Activated T-helper 2 cell treated with anti-CD3 and anti-CD28 coated beads, Interferon-gamma antibody, Interleukin-2, Interleukin-4, amounts not matched to agents 10 μg/mL and 5 μg/mL and 100 μg/mL, durations not matched to agents 14 hours and 24 hours and 36 hours (primary cell): Measurements from ENCODE around the gene ADAR. TPM values are rescaled to one million over a fixed set of nuclear protein-coding genes. Genes with fewer than 3 reads are reported as not detected.

Source experiments
- DNase-seq: peaks from one replicate; pipeline ENCODE4 v3.0.0; 2021; ENCODE audit warnings: low spot score
- H3K27ac Mint-ChIP-seq: one replicate; pipeline ENCODE4 v1.8.0; 2021; ENCODE audit warnings: mixed read lengths
- H3K27me3 Mint-ChIP-seq: one replicate; pipeline ENCODE4 v1.8.0; 2021; ENCODE audit warnings: low read depth, mixed read lengths
- H3K36me3 Mint-ChIP-seq: one replicate; pipeline ENCODE4 v1.8.0; 2021; ENCODE audit warnings: low read depth, mixed read lengths
- H3K4me1 Mint-ChIP-seq: one replicate; pipeline ENCODE4 v1.8.0; 2021; ENCODE audit warnings: low read depth, mixed read lengths
- H3K4me3 Mint-ChIP-seq: one replicate; pipeline ENCODE4 v1.8.0; 2021; ENCODE audit warnings: low read depth, mild to moderate bottlenecking, moderate library complexity, mixed read lengths
- H3K9me3 Mint-ChIP-seq: one replicate; pipeline ENCODE4 v1.8.0; 2021; ENCODE audit warnings: mixed read lengths
- intact Hi-C: fragments of 100-400 bp; cut with micrococcal nuclease; formaldehyde crosslinking; loops from one replicate; pipeline ENCODE4 v1.15.1; 2023
- total RNA-seq: library from RNA; stranded (reverse); gene quantifications from 2 replicates; pipeline ENCODE4 v1.2.3, GENCODE V29; 2022

ADAR gene
- total RNA-seq, 1 donor from 2014 or later, result 267 TPM

GRCh38 chr1:154557939-154558719 is 49.9 kb downstream of the ADAR start, which contains the start of gene UBE2Q1:
UBE2Q1 (minus strand) TSS chr1:154558662; CDS start chr1:154558553, 109 bp downstream.
- no peaks in the 10 kb centered on the region for H3K27me3 Mint-ChIP-seq
- peaks cover 22% of the 10 kb centered on the region for H3K4me1 Mint-ChIP-seq
- H3K36me3 Mint-ChIP-seq, result peaks cover 42% of the 10 kb centered on the region
- peak within 1 kb of the TSS; percentile 87 for H3K27ac Mint-ChIP-seq
- peak within 1 kb of the TSS; percentile 90 for H3K4me3 Mint-ChIP-seq
- intact Hi-C loops, result loop anchor here (1.0 to 5.0 kb wide), 11 partner anchors 104 to 504 kb away; partner anchors contain the start of genes ATP8B2, CKS1B, EFNA4 and PBXIP1
- no peaks in the 10 kb centered on the region for H3K9me3 Mint-ChIP-seq
- peak; percentile 22 for DNase-seq

- peaks cover 22% of the 10 kb centered on the region for H3K4me1 Mint-ChIP-seq
- intact Hi-C loops, result loop anchor here (5.0 kb wide), 7 partner anchors 105 to 505 kb away; partner anchors contain the start of genes ATP8B2, EFNA4, PBXIP1 and UBAP2L
- no peak for DNase-seq
- H3K9me3 Mint-ChIP-seq, result no peaks in the 10 kb centered on the region
- H3K27ac Mint-ChIP-seq, result peak overlapping the region; percentile 87
- H3K27me3 Mint-ChIP-seq, result no peaks in the 10 kb centered on the region
- peak overlapping the region; percentile 90 for H3K4me3 Mint-ChIP-seq
- peaks cover 49% of the 10 kb centered on the region for H3K36me3 Mint-ChIP-seq
These were observed 50.6 kb downstream of the ADAR start for GRCh38 chr1:154557248-154557938.

GRCh38 chr1:154556422-154556821 is 51.6 kb downstream of the ADAR start:
- intact Hi-C loops, result loop anchor here (5.0 kb wide), 7 partner anchors 106 to 506 kb away; partner anchors contain the start of genes ATP8B2, EFNA4, PBXIP1 and UBAP2L
- Mint-ChIP-seq H3K27ac (no peak overlapping the region), H3K4me3 (peak overlapping the region; percentile 1), H3K4me1 (peaks cover 22% of the 10 kb centered on the region), H3K9me3 (no peaks in the 10 kb centered on the region), H3K36me3 (peaks cover 59% of the 10 kb centered on the region), H3K27me3 (no peaks in the 10 kb centered on the region)
- no peak for DNase-seq

- no peaks in the 10 kb centered on the region for H3K27me3 Mint-ChIP-seq
- no peaks in the 10 kb centered on the region for H3K9me3 Mint-ChIP-seq
- no peak overlapping the region for H3K27ac Mint-ChIP-seq
- H3K36me3 Mint-ChIP-seq, result peaks cover 86% of the 10 kb centered on the region
- intact Hi-C loops, result no loop called here
- H3K4me3 Mint-ChIP-seq, result no peak overlapping the region
- peaks cover 30% of the 10 kb centered on the region for H3K4me1 Mint-ChIP-seq
- no peak for DNase-seq
These were observed 54.6 kb downstream of the ADAR start for GRCh38 chr1:154553056-154554030.

GRCh38 chr1:154552036-154552435 is 56.0 kb downstream of the ADAR start:
- H3K4me1 Mint-ChIP-seq, result peaks cover 22% of the 10 kb centered on the region
- intact Hi-C loops, result no loop called here
- no peak for DNase-seq
- H3K4me3 Mint-ChIP-seq, result no peak overlapping the region
- H3K9me3 Mint-ChIP-seq, result no peaks in the 10 kb centered on the region
- no peaks in the 10 kb centered on the region for H3K27me3 Mint-ChIP-seq
- H3K27ac Mint-ChIP-seq, result no peak overlapping the region
- peaks cover 76% of the 10 kb centered on the region for H3K36me3 Mint-ChIP-seq

GRCh38 chr1:154551474-154551873 is 56.5 kb downstream of the ADAR start:
- intact Hi-C loops, result no loop called here
- Mint-ChIP-seq H3K4me1 (peaks cover 17% of the 10 kb centered on the region), H3K4me3 (no peak overlapping the region), H3K27ac (no peak overlapping the region), H3K36me3 (peaks cover 76% of the 10 kb centered on the region), H3K27me3 (no peaks in the 10 kb centered on the region), H3K9me3 (no peaks in the 10 kb centered on the region)
- no peak for DNase-seq

GRCh38 chr1:154550657-154551056 is 57.3 kb downstream of the ADAR start:
- no peak for DNase-seq
- H3K36me3 Mint-ChIP-seq, result peaks cover 67% of the 10 kb centered on the region
- peaks cover 9% of the 10 kb centered on the region for H3K4me1 Mint-ChIP-seq
- no peaks in the 10 kb centered on the region for H3K27me3 Mint-ChIP-seq
- H3K9me3 Mint-ChIP-seq, result no peaks in the 10 kb centered on the region
- no peak overlapping the region for H3K4me3 Mint-ChIP-seq
- no peak overlapping the region for H3K27ac Mint-ChIP-seq
- intact Hi-C loops, result no loop called here

- Mint-ChIP-seq H3K9me3 (no peaks in the 10 kb centered on the region), H3K4me1 (peaks cover 8% of the 10 kb centered on the region), H3K27me3 (no peaks in the 10 kb centered on the region), H3K27ac (no peak overlapping the region), H3K36me3 (peaks cover 62% of the 10 kb centered on the region), H3K4me3 (no peak overlapping the region)
- no peak for DNase-seq
- intact Hi-C loops, result no loop called here
These were observed 57.9 kb downstream of the ADAR start for GRCh38 chr1:154550070-154550469.

GRCh38 chr1:154549202-154549770 is 58.7 kb downstream of the ADAR start:
- intact Hi-C loops, result no loop called here
- Mint-ChIP-seq H3K36me3 (peaks cover 54% of the 10 kb centered on the region), H3K4me1 (peaks cover 8% of the 10 kb centered on the region), H3K27me3 (no peaks in the 10 kb centered on the region), H3K9me3 (no peaks in the 10 kb centered on the region), H3K4me3 (no peak overlapping the region), H3K27ac (no peak overlapping the region)
- no peak for DNase-seq

GRCh38 chr1:154548028-154548427 is 60.0 kb downstream of the ADAR start:
- intact Hi-C loops, result no loop called here
- H3K9me3 Mint-ChIP-seq, result no peaks in the 10 kb centered on the region
- no peak for DNase-seq
- no peak overlapping the region for H3K27ac Mint-ChIP-seq
- H3K27me3 Mint-ChIP-seq, result no peaks in the 10 kb centered on the region
- peaks cover 8% of the 10 kb centered on the region for H3K4me1 Mint-ChIP-seq
- peaks cover 43% of the 10 kb centered on the region for H3K36me3 Mint-ChIP-seq
- no peak overlapping the region for H3K4me3 Mint-ChIP-seq

GRCh38 chr1:154547105-154547732 is 60.8 kb downstream of the ADAR start:
- no peaks in the 10 kb centered on the region for H3K9me3 Mint-ChIP-seq
- intact Hi-C loops, result no loop called here
- peaks cover 35% of the 10 kb centered on the region for H3K36me3 Mint-ChIP-seq
- H3K27ac Mint-ChIP-seq, result no peak overlapping the region
- H3K4me1 Mint-ChIP-seq, result peaks cover 8% of the 10 kb centered on the region
- DNase-seq, result no peak
- no peaks in the 10 kb centered on the region for H3K27me3 Mint-ChIP-seq
- H3K4me3 Mint-ChIP-seq, result no peak overlapping the region
